Measurements from ENCODE around the gene TMEM9.

GRCh38 chr1:201169203-201169602 lies 14.9 kb upstream of the TMEM9 start:
- TF ChIP-seq, protein P1, sequence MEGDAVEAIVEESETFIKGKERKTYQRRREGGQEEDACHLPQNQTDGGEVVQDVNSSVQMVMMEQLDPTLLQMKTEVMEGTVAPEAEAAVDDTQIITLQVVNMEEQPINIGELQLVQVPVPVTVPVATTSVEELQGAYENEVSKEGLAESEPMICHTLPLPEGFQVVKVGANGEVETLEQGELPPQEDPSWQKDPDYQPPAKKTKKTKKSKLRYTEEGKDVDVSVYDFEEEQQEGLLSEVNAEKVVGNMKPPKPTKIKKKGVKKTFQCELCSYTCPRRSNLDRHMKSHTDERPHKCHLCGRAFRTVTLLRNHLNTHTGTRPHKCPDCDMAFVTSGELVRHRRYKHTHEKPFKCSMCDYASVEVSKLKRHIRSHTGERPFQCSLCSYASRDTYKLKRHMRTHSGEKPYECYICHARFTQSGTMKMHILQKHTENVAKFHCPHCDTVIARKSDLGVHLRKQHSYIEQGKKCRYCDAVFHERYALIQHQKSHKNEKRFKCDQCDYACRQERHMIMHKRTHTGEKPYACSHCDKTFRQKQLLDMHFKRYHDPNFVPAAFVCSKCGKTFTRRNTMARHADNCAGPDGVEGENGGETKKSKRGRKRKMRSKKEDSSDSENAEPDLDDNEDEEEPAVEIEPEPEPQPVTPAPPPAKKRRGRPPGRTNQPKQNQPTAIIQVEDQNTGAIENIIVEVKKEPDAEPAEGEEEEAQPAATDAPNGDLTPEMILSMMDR (IDR thresholded peaks at IDR 0.05): no peak
- no peak for TF ChIP-seq EZH2 (IDR thresholded peaks at IDR 0.05)

Measured in neural progenitor cell (in vitro differentiated cells).